Measurements from ENCODE around the gene DIP2C.

DIP2C gene

DNA sequence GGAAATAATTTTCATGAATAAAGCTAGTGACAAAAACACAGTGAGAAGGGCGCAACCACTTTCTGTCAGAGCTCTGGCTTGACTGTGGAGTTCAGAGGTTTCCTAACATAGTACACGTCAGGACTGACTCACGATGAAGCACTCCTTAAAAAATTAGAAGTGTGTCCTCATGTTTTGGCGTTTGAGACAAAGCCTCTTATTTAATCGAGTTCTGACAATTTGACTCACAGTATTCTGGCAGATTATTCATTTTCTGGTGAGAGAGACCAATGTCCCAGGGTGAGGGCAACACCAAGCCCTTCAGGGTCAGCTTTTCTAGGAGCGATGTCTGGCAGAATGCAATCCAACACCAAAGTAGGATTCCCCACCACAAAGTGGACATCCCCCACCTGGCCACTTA lies 108.7 kb downstream of the DIP2C start:
- no peak overlapping the region for H3K4me3 ChIP-seq (ENCODE audit: low read depth, low read length)
- no peak for DNase-seq (ENCODE audit: low read depth)
- TF ChIP-seq, protein P1, sequence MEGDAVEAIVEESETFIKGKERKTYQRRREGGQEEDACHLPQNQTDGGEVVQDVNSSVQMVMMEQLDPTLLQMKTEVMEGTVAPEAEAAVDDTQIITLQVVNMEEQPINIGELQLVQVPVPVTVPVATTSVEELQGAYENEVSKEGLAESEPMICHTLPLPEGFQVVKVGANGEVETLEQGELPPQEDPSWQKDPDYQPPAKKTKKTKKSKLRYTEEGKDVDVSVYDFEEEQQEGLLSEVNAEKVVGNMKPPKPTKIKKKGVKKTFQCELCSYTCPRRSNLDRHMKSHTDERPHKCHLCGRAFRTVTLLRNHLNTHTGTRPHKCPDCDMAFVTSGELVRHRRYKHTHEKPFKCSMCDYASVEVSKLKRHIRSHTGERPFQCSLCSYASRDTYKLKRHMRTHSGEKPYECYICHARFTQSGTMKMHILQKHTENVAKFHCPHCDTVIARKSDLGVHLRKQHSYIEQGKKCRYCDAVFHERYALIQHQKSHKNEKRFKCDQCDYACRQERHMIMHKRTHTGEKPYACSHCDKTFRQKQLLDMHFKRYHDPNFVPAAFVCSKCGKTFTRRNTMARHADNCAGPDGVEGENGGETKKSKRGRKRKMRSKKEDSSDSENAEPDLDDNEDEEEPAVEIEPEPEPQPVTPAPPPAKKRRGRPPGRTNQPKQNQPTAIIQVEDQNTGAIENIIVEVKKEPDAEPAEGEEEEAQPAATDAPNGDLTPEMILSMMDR (IDR thresholded peaks at IDR 0.05; ENCODE audit: control insufficient read depth, extremely low read depth, insufficient read depth), result no peak

DNA sequence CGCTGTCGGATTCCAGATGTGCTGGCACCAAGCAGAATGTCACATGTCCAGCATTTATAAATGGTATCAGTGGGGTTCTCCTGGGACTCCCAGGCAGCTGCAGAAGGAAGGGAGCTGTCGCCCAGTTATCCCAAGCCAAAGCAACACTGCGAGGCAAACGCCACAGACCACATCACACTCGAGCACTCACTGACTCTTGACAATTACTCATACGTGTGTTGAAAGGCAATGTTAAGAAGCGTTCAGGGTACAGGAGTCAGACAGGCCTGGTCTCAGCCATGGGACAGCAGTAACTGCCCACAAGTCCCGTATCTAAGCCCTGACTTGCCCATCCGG lies 113.4 kb downstream of the DIP2C start:
- DNase-seq (ENCODE audit: low read depth), result no peak
- TF ChIP-seq, protein P1 (IDR thresholded peaks at IDR 0.05; ENCODE audit: control insufficient read depth, extremely low read depth, insufficient read depth), result no peak

DNA sequence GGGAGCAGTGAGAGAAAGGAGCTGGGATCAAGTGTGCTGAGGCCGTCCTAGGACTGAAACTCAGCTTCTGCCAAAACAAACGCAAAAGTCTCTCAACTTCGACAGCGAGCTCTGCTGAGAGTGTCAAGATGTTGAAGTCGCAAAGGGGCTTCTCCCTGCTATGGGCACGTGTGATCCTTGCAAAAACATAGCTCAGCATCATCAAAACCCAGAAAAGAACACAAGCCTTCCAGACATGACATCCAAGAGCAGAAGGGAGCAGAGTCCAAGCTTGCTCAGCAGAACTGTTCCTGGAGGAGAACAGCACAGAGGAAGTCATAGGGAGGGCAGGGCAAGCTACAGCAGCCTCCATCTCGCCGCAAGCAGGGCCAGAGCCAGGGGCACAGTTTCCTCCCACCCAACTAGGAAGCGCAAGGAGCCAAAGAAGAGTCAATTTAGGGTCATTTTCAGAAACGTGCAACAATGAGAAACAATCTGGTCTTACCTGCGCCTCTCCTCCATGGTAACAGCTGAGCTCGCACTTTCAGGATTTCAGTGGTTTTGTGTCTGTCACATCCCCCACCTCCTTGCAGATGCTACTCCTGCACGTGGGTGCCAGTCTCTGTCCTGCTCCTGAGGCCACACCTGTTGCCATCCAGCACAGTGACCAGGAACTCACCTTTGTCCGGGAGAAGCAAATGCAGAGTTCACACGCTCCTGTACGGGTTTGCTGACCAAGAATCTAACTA lies 113.9 kb downstream of the DIP2C start:
- no peak overlapping the region for H3K4me3 ChIP-seq (ENCODE audit: low read depth, low read length)
- TF ChIP-seq, protein P1 (IDR thresholded peaks at IDR 0.05; ENCODE audit: control insufficient read depth, extremely low read depth, insufficient read depth), result no peak
- no peak for DNase-seq (ENCODE audit: low read depth)

More for the DNA sequence above, 113.4 kb downstream of the DIP2C start:
- no peak overlapping the region for H3K4me3 ChIP-seq (ENCODE audit: low read depth, low read length)

DNA sequence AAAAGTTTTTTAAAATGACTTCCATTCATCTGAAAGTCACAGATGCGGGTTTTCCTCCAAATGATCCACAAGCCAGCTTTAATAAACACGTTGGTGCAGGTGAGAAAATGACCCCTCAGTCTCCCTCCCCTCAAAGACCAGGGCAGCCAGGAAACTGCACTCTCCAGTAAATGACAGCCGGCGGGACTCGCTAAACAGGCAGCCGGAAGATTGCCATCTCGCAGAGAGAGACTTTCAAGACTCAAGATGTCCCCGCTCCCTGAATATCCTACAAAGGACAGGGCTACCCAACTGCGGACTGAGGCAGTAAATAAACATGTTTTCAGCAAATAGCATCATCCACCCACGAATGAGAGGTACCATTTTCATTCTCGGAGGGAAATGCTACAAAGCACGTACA lies 116.8 kb downstream of the DIP2C start:
- DNase-seq (ENCODE audit: low read depth), result no peak
- TF ChIP-seq, protein P1 (IDR thresholded peaks at IDR 0.05; ENCODE audit: control insufficient read depth, extremely low read depth, insufficient read depth), result no peak
- no peak overlapping the region for H3K4me3 ChIP-seq (ENCODE audit: low read depth, low read length)

DNA sequence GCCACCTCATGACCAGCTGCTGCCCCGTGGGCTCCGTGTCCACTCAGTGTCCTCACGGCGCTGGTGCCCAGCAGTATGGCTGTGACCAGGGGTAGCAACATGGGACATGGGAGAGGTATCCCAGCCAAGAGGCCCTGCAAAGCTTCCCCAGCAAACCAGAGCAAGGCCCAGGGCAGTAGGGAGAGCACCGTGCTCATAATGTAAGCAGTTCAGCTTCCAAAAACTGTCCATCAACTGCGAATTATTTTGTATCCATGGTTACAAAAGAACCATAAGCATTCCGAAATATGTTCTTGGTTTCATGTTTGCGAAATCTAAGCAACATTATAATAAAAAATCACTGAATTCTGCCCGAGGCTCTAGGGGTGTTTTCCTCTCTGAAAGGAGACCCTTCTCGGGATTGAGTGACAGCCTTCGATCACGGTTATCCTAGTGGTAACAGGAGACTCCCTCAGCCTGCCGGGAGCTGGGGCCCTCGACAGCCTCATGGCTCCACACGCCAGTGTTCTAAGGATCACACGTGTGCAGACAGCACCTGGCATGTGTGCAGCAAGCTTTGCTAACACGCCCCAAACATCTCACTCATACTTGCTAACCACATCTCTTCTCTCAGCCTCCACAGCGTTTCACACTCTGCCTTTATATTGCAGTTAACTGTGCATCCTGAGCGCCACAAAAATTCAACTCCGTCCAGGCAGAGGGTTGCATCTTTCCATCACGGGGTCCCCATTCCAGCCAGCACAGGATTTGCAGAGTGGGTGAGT lies 117.6 kb downstream of the DIP2C start:
- TF ChIP-seq, protein P1 (IDR thresholded peaks at IDR 0.05; ENCODE audit: control insufficient read depth, extremely low read depth, insufficient read depth), result no peak
- H3K4me3 ChIP-seq (ENCODE audit: low read depth, low read length), result no peak overlapping the region
- DNase-seq (ENCODE audit: low read depth), result no peak

DNA sequence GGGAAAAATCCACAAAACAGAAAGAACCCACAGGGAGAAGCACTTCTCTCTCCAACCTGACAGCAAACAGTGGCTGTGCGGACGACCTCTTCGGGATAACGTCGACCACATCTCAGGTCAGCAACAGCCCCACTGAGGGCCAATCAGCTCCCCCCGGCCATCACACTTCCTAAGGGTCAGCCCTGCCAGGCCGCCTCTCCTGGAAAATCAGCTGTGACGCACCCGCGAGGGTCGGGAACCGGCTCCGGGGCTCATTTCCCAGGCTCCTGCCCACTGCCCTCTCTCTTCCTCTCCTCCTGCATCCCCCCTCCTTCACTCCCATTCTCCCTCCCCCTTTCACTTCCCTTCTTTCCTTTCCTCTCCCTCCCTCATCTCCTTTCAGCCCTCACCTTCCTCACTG lies 118.3 kb downstream of the DIP2C start:
- DNase-seq (ENCODE audit: low read depth), result no peak
- H3K4me3 ChIP-seq (ENCODE audit: low read depth, low read length), result no peak overlapping the region
- TF ChIP-seq, protein P1 (IDR thresholded peaks at IDR 0.05; ENCODE audit: control insufficient read depth, extremely low read depth, insufficient read depth), result no peak
